Loucy (cell line): ENCODE data around the gene GRIK2.

Source experiments
- EZH2phosphoT487 ChIP-seq: fragments of 200-600 bp; IDR thresholded peaks from 2 replicates; pipeline ENCODE4 v1.6.1; 2018; ENCODE audit warnings: antibody characterized with exemption, mild to moderate bottlenecking, moderate library complexity, borderline replicate concordance
- TF ChIP-seq, protein P1 (sequence below): fragments of 200-600 bp; sonication (generic); conservative IDR thresholded peaks from 2 replicates; pipeline ENCODE4 v1.5.1; 2014; ENCODE audit warnings: mild to moderate bottlenecking, antibody characterized with exemption, low read length

DNA sequence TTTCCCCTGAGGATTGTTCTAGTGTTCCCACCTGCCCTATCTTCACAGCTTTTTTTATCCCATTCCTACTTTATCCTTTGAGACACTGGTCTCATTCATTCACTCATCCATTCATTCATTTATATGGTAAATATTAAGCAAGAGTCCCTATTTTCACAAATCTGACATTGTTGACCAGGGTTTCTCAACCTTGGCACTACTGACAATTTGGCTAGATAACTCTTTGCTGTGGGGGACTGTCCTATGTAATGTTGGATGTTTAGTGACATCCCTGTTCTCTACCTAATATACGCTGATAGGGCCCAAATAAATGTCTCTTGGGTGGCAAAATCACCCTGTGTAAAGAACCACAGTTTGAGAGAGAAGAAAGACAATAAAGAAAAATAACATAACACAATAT, 345.0 kb downstream of the GRIK2 start:
- TF ChIP-seq, protein P1, sequence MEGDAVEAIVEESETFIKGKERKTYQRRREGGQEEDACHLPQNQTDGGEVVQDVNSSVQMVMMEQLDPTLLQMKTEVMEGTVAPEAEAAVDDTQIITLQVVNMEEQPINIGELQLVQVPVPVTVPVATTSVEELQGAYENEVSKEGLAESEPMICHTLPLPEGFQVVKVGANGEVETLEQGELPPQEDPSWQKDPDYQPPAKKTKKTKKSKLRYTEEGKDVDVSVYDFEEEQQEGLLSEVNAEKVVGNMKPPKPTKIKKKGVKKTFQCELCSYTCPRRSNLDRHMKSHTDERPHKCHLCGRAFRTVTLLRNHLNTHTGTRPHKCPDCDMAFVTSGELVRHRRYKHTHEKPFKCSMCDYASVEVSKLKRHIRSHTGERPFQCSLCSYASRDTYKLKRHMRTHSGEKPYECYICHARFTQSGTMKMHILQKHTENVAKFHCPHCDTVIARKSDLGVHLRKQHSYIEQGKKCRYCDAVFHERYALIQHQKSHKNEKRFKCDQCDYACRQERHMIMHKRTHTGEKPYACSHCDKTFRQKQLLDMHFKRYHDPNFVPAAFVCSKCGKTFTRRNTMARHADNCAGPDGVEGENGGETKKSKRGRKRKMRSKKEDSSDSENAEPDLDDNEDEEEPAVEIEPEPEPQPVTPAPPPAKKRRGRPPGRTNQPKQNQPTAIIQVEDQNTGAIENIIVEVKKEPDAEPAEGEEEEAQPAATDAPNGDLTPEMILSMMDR = no peak
- TF ChIP-seq EZH2phosphoT487 = no peak
